ENCODE results near the gene INSYN2B. TPM values are rescaled to one million over a fixed set of nuclear protein-coding genes. Genes with fewer than 3 reads are reported as not detected.

Gene INSYN2B
- total and polyA plus RNA-seq, 2 experiments from 2014 or later, result not detected

DNA sequence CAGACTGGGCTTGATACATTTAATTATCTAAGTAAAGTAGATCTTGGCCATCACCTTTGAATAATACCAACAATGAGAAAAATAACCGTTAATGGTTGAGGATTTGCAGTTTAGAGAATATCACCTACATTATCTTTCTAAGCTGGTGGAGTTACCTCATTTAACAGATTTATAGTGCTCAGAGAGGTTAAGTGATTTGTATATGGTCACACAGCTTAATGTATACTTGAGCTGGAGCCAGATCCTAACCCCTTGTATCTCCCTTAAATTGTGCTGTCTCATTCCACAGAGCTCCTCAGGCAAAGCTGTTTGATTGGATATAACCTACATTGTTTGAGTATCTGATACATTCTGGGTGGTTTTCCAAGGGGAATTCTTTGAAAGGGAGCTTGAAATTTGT is 57.8 kb downstream of the INSYN2B start:
- Mint-ChIP-seq H3K4me1 (peaks cover 11% of the 10 kb centered on the region), H3K4me3 (no peak overlapping the region), H3K27me3 (ENCODE audit: insufficient read depth, low read depth, poor library complexity) (peaks cover 4% of the 10 kb centered on the region), H3K9me3 (no peaks in the 10 kb centered on the region), H3K36me3 (ENCODE audit: low read depth) (no peaks in the 10 kb centered on the region), H3K27ac (no peak overlapping the region)
- Histone ChIP-seq H3K36me3 (ENCODE audit: insufficient read depth) (no peaks in the 10 kb centered on the region), H3K4me3 (no peak overlapping the region), H3K27ac (ENCODE audit: low read depth) (no peak overlapping the region), H3K9me2 (ENCODE audit: insufficient read depth) (no peaks in the 10 kb centered on the region), H3F3A (replicated peaks; ENCODE audit: low read depth) (no peaks in the 10 kb centered on the region), H3K4me1 (ENCODE audit: insufficient read depth) (no peaks in the 10 kb centered on the region; the same call in 1 of the 2 replicates), H3K4me2 (no peak overlapping the region), H2AFZ (no peak overlapping the region), H4K20me1 (replicated peaks; ENCODE audit: insufficient read depth) (no peaks in the 10 kb centered on the region), H3K79me2 (replicated peaks; ENCODE audit: insufficient read depth) (no peaks in the 10 kb centered on the region), H3K27me3 (ENCODE audit: insufficient read depth) (no peaks in the 10 kb centered on the region)
- ATAC-seq (no peak), DNase-seq (ENCODE audit: low spot score) (no peak)
- TF ChIP-seq ETS1 (IDR thresholded peaks at IDR 0.05), result no peak
- TF ChIP-seq EZH2phosphoT487 (IDR thresholded peaks at IDR 0.05; ENCODE audit: unreplicated experiment), result no peak
- no peak for TF ChIP-seq CTCF (conservative IDR thresholded peaks at IDR 0.05; ENCODE audit: low read depth in 2 of 2)
- no peak for TF ChIP-seq POLR2AphosphoS5 (IDR thresholded peaks at IDR 0.05; ENCODE audit: low read depth)
- TF ChIP-seq REST (IDR thresholded peaks at IDR 0.05; ENCODE audit: unreplicated experiment), result no peak
- TF ChIP-seq, protein P1, sequence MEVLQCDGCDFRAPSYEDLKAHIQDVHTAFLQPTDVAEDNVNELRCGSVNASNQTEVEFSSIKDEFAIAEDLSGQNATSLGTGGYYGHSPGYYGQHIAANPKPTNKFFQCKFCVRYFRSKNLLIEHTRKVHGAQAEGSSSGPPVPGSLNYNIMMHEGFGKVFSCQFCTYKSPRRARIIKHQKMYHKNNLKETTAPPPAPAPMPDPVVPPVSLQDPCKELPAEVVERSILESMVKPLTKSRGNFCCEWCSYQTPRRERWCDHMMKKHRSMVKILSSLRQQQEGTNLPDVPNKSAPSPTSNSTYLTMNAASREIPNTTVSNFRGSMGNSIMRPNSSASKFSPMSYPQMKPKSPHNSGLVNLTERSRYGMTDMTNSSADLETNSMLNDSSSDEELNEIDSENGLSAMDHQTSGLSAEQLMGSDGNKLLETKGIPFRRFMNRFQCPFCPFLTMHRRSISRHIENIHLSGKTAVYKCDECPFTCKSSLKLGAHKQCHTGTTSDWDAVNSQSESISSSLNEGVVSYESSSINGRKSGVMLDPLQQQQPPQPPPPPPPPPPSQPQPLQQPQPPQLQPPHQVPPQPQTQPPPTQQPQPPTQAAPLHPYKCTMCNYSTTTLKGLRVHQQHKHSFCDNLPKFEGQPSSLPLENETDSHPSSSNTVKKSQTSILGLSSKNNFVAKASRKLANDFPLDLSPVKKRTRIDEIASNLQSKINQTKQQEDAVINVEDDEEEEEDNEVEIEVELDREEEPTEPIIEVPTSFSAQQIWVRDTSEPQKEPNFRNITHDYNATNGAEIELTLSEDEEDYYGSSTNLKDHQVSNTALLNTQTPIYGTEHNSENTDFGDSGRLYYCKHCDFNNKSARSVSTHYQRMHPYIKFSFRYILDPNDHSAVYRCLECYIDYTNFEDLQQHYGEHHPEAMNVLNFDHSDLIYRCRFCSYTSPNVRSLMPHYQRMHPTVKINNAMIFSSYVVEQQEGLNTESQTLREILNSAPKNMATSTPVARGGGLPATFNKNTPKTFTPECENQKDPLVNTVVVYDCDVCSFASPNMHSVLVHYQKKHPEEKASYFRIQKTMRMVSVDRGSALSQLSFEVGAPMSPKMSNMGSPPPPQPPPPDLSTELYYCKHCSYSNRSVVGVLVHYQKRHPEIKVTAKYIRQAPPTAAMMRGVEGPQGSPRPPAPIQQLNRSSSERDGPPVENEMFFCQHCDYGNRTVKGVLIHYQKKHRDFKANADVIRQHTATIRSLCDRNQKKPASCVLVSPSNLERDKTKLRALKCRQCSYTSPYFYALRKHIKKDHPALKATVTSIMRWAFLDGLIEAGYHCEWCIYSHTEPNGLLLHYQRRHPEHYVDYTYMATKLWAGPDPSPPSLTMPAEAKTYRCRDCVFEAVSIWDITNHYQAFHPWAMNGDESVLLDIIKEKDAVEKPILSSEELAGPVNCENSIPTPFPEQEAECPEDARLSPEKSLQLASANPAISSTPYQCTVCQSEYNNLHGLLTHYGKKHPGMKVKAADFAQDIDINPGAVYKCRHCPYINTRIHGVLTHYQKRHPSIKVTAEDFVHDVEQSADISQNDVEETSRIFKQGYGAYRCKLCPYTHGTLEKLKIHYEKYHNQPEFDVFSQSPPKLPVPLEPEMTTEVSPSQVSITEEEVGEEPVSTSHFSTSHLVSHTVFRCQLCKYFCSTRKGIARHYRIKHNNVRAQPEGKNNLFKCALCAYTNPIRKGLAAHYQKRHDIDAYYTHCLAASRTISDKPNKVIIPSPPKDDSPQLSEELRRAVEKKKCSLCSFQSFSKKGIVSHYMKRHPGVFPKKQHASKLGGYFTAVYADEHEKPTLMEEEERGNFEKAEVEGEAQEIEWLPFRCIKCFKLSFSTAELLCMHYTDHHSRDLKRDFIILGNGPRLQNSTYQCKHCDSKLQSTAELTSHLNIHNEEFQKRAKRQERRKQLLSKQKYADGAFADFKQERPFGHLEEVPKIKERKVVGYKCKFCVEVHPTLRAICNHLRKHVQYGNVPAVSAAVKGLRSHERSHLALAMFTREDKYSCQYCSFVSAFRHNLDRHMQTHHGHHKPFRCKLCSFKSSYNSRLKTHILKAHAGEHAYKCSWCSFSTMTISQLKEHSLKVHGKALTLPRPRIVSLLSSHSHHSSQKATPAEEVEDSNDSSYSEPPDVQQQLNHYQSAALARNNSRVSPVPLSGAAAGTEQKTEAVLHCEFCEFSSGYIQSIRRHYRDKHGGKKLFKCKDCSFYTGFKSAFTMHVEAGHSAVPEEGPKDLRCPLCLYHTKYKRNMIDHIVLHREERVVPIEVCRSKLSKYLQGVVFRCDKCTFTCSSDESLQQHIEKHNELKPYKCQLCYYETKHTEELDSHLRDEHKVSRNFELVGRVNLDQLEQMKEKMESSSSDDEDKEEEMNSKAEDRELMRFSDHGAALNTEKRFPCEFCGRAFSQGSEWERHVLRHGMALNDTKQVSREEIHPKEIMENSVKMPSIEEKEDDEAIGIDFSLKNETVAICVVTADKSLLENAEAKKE (CRISPR knock-in tag; IDR thresholded peaks at IDR 0.05), result no peak
- no peak for TF ChIP-seq ZNF331 (CRISPR knock-in tag; IDR thresholded peaks at IDR 0.05; ENCODE audit: low read depth)
